LNCAP (cell line): ENCODE data around the gene SPATA2.

Experiments used
- TF ChIP-seq, protein P1 (sequence below): fragments of 450-650 bp; IDR thresholded peaks from 2 replicates; pipeline ENCODE4 v1.5.1; 2017; ENCODE audit warnings: mild to moderate bottlenecking

SPATA2 gene

DNA sequence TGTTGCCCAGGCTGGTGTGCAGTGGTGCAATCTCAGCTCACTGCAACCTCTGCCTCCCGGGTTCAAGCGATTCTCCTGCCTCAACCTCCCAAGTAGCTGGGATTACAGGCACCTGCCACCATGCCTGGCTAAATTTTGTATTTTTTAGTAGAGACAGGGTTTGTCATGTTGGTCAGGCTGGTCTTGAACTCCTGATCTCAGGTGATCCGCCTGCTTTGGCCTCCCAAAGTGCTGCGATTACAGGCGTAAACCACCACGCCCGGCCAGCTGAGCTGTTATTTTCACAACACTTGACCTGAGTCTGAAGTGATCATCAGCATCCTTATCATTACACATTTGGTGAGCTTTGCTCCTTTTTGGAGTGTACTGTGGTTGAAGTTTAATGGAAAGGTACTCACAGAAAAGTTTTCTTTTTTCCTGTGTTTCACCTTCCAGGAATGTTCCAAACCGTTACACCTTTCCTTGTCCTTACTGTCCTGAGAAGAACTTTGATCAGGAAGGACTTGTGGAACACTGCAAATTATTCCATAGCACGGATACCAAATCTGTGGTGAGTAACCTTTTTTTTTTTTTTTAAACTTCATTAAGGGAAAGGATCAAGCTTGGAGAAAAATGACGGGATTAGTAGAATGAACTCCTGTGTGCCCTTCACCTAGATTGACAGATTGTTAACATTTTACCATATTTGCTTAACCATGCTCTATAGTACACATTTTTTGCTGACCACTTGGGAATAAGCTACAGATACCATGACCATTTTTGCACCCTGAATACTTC lies 30.6 kb upstream of the SPATA2 start:
- TF ChIP-seq, protein P1, sequence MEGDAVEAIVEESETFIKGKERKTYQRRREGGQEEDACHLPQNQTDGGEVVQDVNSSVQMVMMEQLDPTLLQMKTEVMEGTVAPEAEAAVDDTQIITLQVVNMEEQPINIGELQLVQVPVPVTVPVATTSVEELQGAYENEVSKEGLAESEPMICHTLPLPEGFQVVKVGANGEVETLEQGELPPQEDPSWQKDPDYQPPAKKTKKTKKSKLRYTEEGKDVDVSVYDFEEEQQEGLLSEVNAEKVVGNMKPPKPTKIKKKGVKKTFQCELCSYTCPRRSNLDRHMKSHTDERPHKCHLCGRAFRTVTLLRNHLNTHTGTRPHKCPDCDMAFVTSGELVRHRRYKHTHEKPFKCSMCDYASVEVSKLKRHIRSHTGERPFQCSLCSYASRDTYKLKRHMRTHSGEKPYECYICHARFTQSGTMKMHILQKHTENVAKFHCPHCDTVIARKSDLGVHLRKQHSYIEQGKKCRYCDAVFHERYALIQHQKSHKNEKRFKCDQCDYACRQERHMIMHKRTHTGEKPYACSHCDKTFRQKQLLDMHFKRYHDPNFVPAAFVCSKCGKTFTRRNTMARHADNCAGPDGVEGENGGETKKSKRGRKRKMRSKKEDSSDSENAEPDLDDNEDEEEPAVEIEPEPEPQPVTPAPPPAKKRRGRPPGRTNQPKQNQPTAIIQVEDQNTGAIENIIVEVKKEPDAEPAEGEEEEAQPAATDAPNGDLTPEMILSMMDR: no peak

DNA sequence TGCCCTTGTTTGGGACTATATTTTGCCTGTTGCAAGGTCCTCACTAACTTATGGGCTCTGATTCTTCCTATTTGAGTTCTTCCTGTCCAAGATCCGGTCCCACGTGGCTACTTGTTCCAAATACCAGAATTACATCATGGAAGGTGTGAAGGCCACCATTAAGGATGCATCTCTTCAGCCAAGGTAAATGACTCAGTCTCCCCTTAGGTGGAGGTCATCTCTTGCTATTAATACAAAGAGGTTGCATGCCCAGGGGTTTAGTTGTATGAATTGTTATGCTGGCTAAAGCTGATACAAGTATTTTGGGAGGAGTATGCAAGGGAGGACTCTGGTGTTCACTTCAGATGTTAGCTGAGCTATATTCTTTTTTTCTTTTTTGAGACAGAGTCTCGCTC lies 30.0 kb upstream of the SPATA2 start:
- TF ChIP-seq, protein P1: no peak

DNA sequence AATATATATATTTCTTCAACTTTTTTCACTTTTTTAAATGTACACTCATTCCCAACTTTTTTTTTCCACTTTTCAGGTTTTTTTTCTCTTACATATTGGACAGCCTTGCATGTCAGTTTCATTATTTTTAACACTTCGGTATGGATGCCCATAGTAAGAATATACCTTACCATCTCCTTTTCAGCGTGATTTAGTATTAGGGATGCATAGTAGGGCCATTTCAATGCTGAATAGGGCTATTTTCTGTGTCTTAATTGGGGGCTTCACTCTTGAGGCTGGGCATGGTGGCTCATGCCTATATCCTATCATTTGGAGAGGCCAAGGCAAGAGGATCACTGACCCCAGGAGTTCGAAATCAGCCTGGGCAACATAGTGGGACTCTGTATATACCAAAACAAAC lies 27.6 kb upstream of the SPATA2 start:
- TF ChIP-seq, protein P1: no peak

DNA sequence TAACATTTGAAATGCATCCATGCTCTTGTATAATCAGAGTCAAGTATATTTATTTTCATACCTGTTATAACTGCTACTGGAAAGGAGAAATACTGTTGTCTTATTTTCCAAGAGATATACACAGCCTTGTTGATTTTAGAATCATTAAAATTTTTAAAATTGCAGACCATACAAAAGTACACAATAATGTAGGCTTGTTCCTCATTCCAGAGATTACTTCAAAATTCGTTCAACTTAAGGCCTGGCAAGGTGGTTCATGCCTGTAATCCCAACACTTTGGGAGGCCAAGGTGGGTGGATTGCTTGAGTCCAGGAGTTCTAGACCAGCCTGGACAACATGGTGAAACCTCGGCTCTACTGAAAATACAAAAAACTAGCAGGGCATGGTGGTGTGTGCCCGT lies 27.0 kb upstream of the SPATA2 start:
- TF ChIP-seq, protein P1: no peak

DNA sequence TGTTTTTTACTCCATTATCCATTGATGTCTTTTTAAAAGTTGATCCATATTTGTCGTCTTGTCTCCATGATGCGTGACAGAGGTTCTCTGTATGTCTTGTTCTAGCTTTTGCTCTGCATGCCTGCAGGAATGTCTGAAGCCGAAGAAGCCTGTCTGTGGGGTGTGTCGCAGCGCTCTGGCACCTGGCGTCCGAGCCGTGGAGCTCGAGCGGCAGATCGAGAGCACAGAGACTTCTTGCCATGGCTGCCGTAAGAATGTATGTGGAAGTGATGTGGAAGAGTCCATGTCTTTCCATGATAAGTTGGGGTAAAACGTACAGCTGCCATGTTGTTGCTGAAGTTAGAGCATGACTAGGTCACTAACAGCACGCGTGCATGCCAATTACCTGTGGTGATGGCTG lies 26.1 kb upstream of the SPATA2 start:
- TF ChIP-seq, protein P1: no peak

DNA sequence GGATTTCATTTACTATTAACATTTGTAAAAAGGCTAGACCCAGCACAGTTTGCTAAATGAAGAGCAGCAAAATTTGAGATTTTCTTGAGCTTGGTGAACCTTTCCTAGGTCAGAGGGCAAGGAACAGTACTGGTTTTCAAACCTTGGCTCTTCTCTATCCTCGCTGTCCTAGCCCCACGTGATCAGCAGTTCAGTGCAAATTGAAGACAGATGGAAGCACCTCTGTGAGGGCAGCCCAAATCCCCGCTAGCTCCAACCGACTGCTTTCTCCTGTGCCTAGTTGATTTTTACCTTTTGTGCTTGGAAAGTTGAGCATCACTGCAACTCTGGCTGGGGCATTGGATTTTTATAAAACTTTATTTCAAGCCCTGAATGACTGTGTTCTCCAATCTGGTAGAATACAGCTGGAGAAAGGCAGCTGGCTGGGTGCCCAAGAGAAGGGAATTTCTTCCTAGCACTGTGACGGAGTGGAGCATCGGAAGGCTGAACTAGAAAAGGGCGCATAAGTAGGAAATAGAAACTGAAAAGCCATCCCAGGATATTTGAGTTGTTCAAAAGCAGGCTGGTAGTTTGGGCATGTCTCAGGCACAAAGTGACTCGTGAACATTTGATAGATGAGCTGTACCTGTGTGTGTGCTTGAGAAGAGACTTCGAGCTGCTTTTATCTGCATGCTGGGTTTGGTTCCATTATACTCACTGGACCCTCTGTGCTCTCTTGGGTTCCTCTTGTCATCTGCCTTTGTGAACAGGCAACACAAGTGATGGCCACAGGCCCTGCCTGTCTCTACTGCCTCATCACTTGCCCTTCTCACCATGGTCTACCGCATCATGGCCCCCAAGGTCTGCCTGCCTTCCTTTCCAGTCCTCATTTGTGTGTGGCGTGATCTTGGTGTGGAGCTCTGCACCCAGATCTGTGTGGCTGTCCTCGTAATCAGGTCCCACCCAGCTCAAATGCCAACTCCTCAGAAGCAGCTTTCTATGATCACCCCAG lies 23.1 kb upstream of the SPATA2 start:
- TF ChIP-seq, protein P1: no peak

DNA sequence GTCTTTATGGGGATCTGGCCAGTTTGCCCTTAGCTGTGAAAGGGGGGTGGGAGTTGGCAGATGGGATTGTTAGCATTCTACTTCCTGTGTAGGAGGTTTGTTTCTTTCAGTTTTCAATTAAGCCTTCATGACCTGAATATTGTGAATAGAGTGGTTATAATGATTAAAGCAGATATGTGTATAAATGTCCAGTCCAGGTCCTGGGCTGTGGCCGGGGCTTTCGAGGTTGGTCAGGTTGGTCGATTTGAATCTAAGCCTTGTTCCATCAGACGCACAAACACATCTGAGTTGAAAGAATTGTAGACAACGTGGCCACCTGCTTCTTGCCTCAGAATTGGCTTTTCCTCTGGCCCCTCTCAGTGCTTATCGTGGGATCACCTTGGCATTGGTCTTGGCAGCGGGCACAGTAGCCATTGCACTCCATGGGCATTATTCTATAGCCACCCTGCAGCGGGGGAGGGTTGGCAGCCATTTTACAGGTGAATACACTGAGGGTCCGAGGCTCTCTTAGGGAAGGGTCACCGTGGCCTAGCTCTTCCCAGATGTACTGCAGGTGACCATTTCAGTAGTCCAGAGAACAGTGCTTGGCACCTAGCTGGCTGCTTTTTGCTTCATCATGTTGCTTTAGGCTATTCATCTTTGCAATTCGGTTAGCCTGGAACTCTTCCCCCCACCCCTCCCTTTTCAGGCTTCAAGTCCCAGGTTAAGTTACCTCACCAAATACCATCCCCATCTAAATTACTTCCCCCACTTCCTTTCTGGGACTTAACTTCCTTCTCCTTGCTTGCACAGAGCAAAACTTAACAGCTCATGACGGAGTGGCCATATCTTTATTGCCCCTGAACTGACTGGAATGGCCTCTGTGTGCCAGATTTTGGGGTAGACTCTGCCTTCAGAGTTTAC lies 21.9 kb upstream of the SPATA2 start:
- TF ChIP-seq, protein P1: no peak
